OCI-LY1 (cell line): ENCODE data around the gene ADGRG3.

Experiments
- H2AFZ ChIP-seq: fragments of 200-600 bp; sonication (generic), shearing (Covaris generic); 2 replicates; pipeline ENCODE4 v1.6.0; 2014; ENCODE audit warnings: antibody characterized with exemption, mild to moderate bottlenecking, low read length
- H3F3A ChIP-seq: fragments of 200-600 bp; sonication (generic), shearing (Covaris generic); 2 replicates; pipeline ENCODE4 v1.6.0; 2014; ENCODE audit warnings: mild to moderate bottlenecking, antibody characterized with exemption, low read length, moderate library complexity; ENCODE audit not compliant: insufficient read depth
- H3K27ac ChIP-seq: fragments of 200-600 bp; sonication (generic); 2 replicates; pipeline ENCODE4 v1.5.1; 2014; ENCODE audit warnings: low read length, mixed run types, mild to moderate bottlenecking, low read depth; ENCODE audit not compliant: poor library complexity, severe bottlenecking
- H3K27me3 ChIP-seq: fragments of 200-600 bp; sonication (generic); 2 replicates; pipeline ENCODE4 v1.6.0; 2014; ENCODE audit warnings: antibody characterized with exemption, mild to moderate bottlenecking, low read length, moderate library complexity; ENCODE audit not compliant: insufficient read depth
- H3K36me3 ChIP-seq: fragments of 200-600 bp; sonication (generic); 2 replicates; pipeline ENCODE4 v1.6.1; 2014; ENCODE audit warnings: mild to moderate bottlenecking, antibody characterized with exemption, low read length, moderate library complexity, mixed read lengths; ENCODE audit not compliant: insufficient read depth
- H3K4me1 ChIP-seq: fragments of 200-600 bp; sonication (generic); 2 replicates; pipeline ENCODE4 v1.5.1; 2014; ENCODE audit warnings: mild to moderate bottlenecking, low read length, moderate library complexity; ENCODE audit not compliant: insufficient read depth, severe bottlenecking
- H3K4me2 ChIP-seq: fragments of 200-600 bp; sonication (generic), shearing (Covaris generic); 2 replicates; pipeline ENCODE4 v1.6.1; 2014; ENCODE audit warnings: low read length
- H3K4me3 ChIP-seq: fragments of 200-600 bp; sonication (generic); 2 replicates; pipeline ENCODE4 v1.5.1; 2014; ENCODE audit warnings: low read length, low read depth, mild to moderate bottlenecking, mixed read lengths; ENCODE audit not compliant: poor library complexity, severe bottlenecking
- H3K79me2 ChIP-seq: fragments of 200-600 bp; shearing (Covaris generic); 2 replicates; pipeline ENCODE4 v1.6.1; 2016; ENCODE audit warnings: mixed run types, low read length, mixed read lengths; ENCODE audit not compliant: insufficient read depth
- H3K9ac ChIP-seq: fragments of 200-600 bp; sonication (generic), shearing (Covaris generic); 2 replicates; pipeline ENCODE4 v1.6.1; 2014; ENCODE audit warnings: mild to moderate bottlenecking, low read length, mixed read lengths
- H3K9me2 ChIP-seq: fragments of 200-600 bp; sonication (generic), shearing (Covaris generic); 2 replicates; pipeline ENCODE4 v1.6.1; 2014; ENCODE audit warnings: low read depth, mild to moderate bottlenecking, low read length, mixed read lengths
- H3K9me3 ChIP-seq: fragments of 200-600 bp; shearing (Covaris generic); 2 replicates; pipeline ENCODE4 v1.6.1; 2014; ENCODE audit warnings: low read length, mixed read lengths
- H4K20me1 ChIP-seq: fragments of 200-600 bp; sonication (generic), shearing (Covaris generic); 2 replicates; pipeline ENCODE4 v1.6.0; 2016; ENCODE audit warnings: mild to moderate bottlenecking, low read length; ENCODE audit not compliant: insufficient read depth
- CTCF ChIP-seq: fragments of 200-600 bp; sonication (generic), shearing (Covaris generic); IDR thresholded peaks from 2 replicates; pipeline ENCODE4 v1.5.1; 2017; ENCODE audit warnings: mild to moderate bottlenecking, antibody characterized with exemption, low read length, moderate library complexity, mixed read lengths
- EZH2 ChIP-seq: fragments of 200-600 bp; sonication (generic), shearing (Covaris generic); IDR thresholded peaks from 2 replicates; pipeline ENCODE4 v1.8.0; 2017; ENCODE audit warnings: borderline replicate concordance, mixed run types, mild to moderate bottlenecking, antibody characterized with exemption, low read length, moderate library complexity, mixed read lengths

ADGRG3 gene

GRCh38 chr16:57628783-57629293 is 39.3 kb upstream of the ADGRG3 start:
- Histone ChIP-seq H3K9ac (no peak overlapping the region), H3F3A (no peaks in the 10 kb centered on the region), H4K20me1 (no peaks in the 10 kb centered on the region), H3K79me2 (no peaks in the 10 kb centered on the region), H3K36me3 (no peaks in the 10 kb centered on the region), H2AFZ (no peak overlapping the region), H3K4me1 (no peaks in the 10 kb centered on the region), H3K27ac (no peak overlapping the region), H3K4me3 (no peak overlapping the region), H3K9me3 (no peaks in the 10 kb centered on the region), H3K9me2 (no peaks in the 10 kb centered on the region), H3K27me3 (no peaks in the 10 kb centered on the region), H3K4me2 (no peak overlapping the region)
- TF ChIP-seq CTCF (no peak), EZH2 (no peak)

GRCh38 chr16:57629516-57630406 is 38.3 kb upstream of the ADGRG3 start:
- H3K9me2 ChIP-seq = no peaks in the 10 kb centered on the region
- no peaks in the 10 kb centered on the region for H3K4me1 ChIP-seq
- H2AFZ ChIP-seq = no peak overlapping the region
- no peak overlapping the region for H3K4me2 ChIP-seq
- no peaks in the 10 kb centered on the region for H3K36me3 ChIP-seq
- no peaks in the 10 kb centered on the region for H3K27me3 ChIP-seq
- no peaks in the 10 kb centered on the region for H4K20me1 ChIP-seq
- TF ChIP-seq CTCF (no peak), EZH2 (no peak)
- H3K9ac ChIP-seq = no peak overlapping the region
- no peaks in the 10 kb centered on the region for H3K9me3 ChIP-seq
- H3F3A ChIP-seq = no peaks in the 10 kb centered on the region
- no peaks in the 10 kb centered on the region for H3K79me2 ChIP-seq
- no peak overlapping the region for H3K27ac ChIP-seq
- no peak overlapping the region for H3K4me3 ChIP-seq

- TF ChIP-seq EZH2 (no peak), CTCF (no peak)
- H3K4me3 ChIP-seq = no peak overlapping the region
- H3K27me3 ChIP-seq = no peaks in the 10 kb centered on the region
- H3K4me2 ChIP-seq = no peak overlapping the region
- no peaks in the 10 kb centered on the region for H3K79me2 ChIP-seq
- H3K4me1 ChIP-seq = no peaks in the 10 kb centered on the region
- H3K27ac ChIP-seq = no peak overlapping the region
- H3F3A ChIP-seq = no peaks in the 10 kb centered on the region
- no peaks in the 10 kb centered on the region for H3K9me2 ChIP-seq
- no peak overlapping the region for H2AFZ ChIP-seq
- H3K36me3 ChIP-seq = no peaks in the 10 kb centered on the region
- no peaks in the 10 kb centered on the region for H4K20me1 ChIP-seq
- H3K9ac ChIP-seq = no peak overlapping the region
- no peaks in the 10 kb centered on the region for H3K9me3 ChIP-seq
Measured at GRCh38 chr16:57630407-57630797, 37.7 kb upstream of the ADGRG3 start.
